H9 (cell line): ENCODE measurements around the gene PHAF1. TPM values are rescaled to one million over a fixed set of nuclear protein-coding genes. Genes with fewer than 3 reads are reported as not detected.

ENCODE experiments used
- DNase-seq: peaks from one replicate; pipeline ENCODE4 v3.0.0-alpha.2; 2017
- H2AFZ ChIP-seq: one replicate; pipeline ENCODE4 v1.6.1; 2013; ENCODE audit warnings: mild to moderate bottlenecking, low read length, control low read depth, moderate library complexity
- H2AK5ac ChIP-seq: 2 replicates; pipeline ENCODE4 v1.6.1; 2013; ENCODE audit warnings: low read length, control low read depth, mixed read lengths; ENCODE audit not compliant: insufficient read length
- H2BK120ac ChIP-seq: one replicate; pipeline ENCODE4 v1.6.1; 2013; ENCODE audit warnings: low read depth, mild to moderate bottlenecking, low read length, control low read depth, inconsistent platforms; ENCODE audit not compliant: poor library complexity, severe bottlenecking
- H2BK12ac ChIP-seq: 2 replicates; pipeline ENCODE4 v1.6.1; 2013; ENCODE audit warnings: low read length, control low read depth, mixed read lengths, low read depth; ENCODE audit not compliant: insufficient read length
- H2BK15ac ChIP-seq: 2 replicates; pipeline ENCODE4 v1.6.1; 2013; ENCODE audit warnings: low read depth, low read length, control low read depth
- H2BK20ac ChIP-seq: one replicate; pipeline ENCODE4 v1.6.1; 2013; ENCODE audit warnings: low read depth, mild to moderate bottlenecking, low read length, control low read depth, inconsistent platforms; ENCODE audit not compliant: poor library complexity, severe bottlenecking
- H2BK5ac ChIP-seq: 2 replicates; pipeline ENCODE4 v1.6.1; 2013; ENCODE audit warnings: low read length, control low read depth, mixed read lengths; ENCODE audit not compliant: insufficient read length
- H3K14ac ChIP-seq: 2 replicates; pipeline ENCODE4 v1.6.1; 2013; ENCODE audit warnings: low read length, control low read depth; ENCODE audit not compliant: insufficient read depth
- H3K18ac ChIP-seq: 2 replicates; pipeline ENCODE4 v1.6.1; 2013; ENCODE audit warnings: low read depth, mild to moderate bottlenecking, mixed read lengths, low read length, control low read depth; ENCODE audit not compliant: insufficient read length
- H3K23ac ChIP-seq: 2 replicates; pipeline ENCODE4 v1.6.1; 2013; ENCODE audit warnings: low read length, control low read depth, mixed read lengths, low read depth; ENCODE audit not compliant: insufficient read length
- H3K23me2 ChIP-seq: 2 replicates; pipeline ENCODE4 v1.6.1; 2013; ENCODE audit warnings: low read depth, mild to moderate bottlenecking, mixed read lengths, low read length, control low read depth; ENCODE audit not compliant: insufficient read length, poor library complexity, severe bottlenecking
- H3K27ac ChIP-seq: 2 replicates; pipeline ENCODE4 v1.5.1; 2013; ENCODE audit warnings: low read length, control low read depth, mixed read lengths, low read depth; ENCODE audit not compliant: insufficient read length
- H3K27me3 ChIP-seq: 2 replicates; pipeline ENCODE4 v1.6.1; 2013; ENCODE audit warnings: low read length, control low read depth, inconsistent platforms; ENCODE audit not compliant: insufficient read depth
- H3K4ac ChIP-seq: 2 replicates; pipeline ENCODE4 v1.6.1; 2013; ENCODE audit warnings: low read depth, mild to moderate bottlenecking, control low read depth, inconsistent platforms, low read length, moderate library complexity
- H3K4me1 ChIP-seq: 2 replicates; pipeline ENCODE4 v1.6.1; 2013; ENCODE audit warnings: low read length, control low read depth, inconsistent platforms; ENCODE audit not compliant: insufficient read depth
- H3K4me2 ChIP-seq: 2 replicates; pipeline ENCODE4 v1.6.1; 2013; ENCODE audit warnings: low read length, control low read depth, mixed read lengths; ENCODE audit not compliant: insufficient read length, insufficient read depth
- H3K56ac ChIP-seq: 2 replicates; pipeline ENCODE4 v1.6.1; 2013; ENCODE audit warnings: low read depth, mild to moderate bottlenecking, mixed read lengths, low read length, control low read depth; ENCODE audit not compliant: insufficient read length
- H3K79me1 ChIP-seq: 2 replicates; pipeline ENCODE4 v1.6.1; 2013; ENCODE audit warnings: low read depth, mild to moderate bottlenecking, moderate library complexity, low read length, control low read depth, inconsistent platforms; ENCODE audit not compliant: insufficient read depth, poor library complexity, severe bottlenecking
- H3K79me2 ChIP-seq: 2 replicates; pipeline ENCODE4 v1.6.1; 2013; ENCODE audit warnings: low read length, control low read depth, inconsistent platforms; ENCODE audit not compliant: insufficient read depth
- H3K9ac ChIP-seq: 2 replicates; pipeline ENCODE4 v1.6.1; 2013; ENCODE audit warnings: low read length, control low read depth, mixed read lengths; ENCODE audit not compliant: insufficient read length; ENCODE audit errors: extremely low read depth
- H3K9me3 ChIP-seq: one replicate; pipeline ENCODE4 v1.6.1; 2013; ENCODE audit warnings: low read depth, low read length, inconsistent platforms; ENCODE audit not compliant: control insufficient read depth
- H3T11ph ChIP-seq: one replicate; pipeline ENCODE4 v1.6.1; 2013; ENCODE audit warnings: mild to moderate bottlenecking, low read length, control low read depth, inconsistent platforms
- H4K20me1 ChIP-seq: one replicate; pipeline ENCODE4 v1.6.1; 2013; ENCODE audit not compliant: control insufficient read depth, insufficient read length, insufficient read depth
- H4K5ac ChIP-seq: 2 replicates; pipeline ENCODE4 v1.6.1; 2013; ENCODE audit warnings: low read depth, mild to moderate bottlenecking, mixed read lengths, low read length, control low read depth; ENCODE audit not compliant: insufficient read length
- H4K8ac ChIP-seq: replicated peaks from 2 replicates; pipeline ENCODE4 v1.6.1; 2013; ENCODE audit warnings: low read length, control low read depth, mixed read lengths, low read depth; ENCODE audit not compliant: insufficient read length
- H4K91ac ChIP-seq: 2 replicates; pipeline ENCODE4 v1.6.1; 2013; ENCODE audit warnings: low read depth, mild to moderate bottlenecking, moderate library complexity, mixed read lengths, low read length, control low read depth; ENCODE audit not compliant: insufficient read length
- H3K27ac Mint-ChIP-seq, 3 experiments: 2 replicates in 2 of 3; 3 replicates in 1 of 3; pipeline ENCODE4 v1.8.0; 2020 to 2021; ENCODE audit warnings: mixed read lengths in 3 of 3, mild to moderate bottlenecking in 1 of 3, moderate library complexity in 1 of 3
- H3K27me3 Mint-ChIP-seq: 2 replicates; pipeline ENCODE4 v1.8.0; 2021; ENCODE audit warnings: low read depth, mild to moderate bottlenecking, moderate library complexity, mixed read lengths
- H3K36me3 Mint-ChIP-seq, 3 experiments: 2 replicates in 2 of 3; 3 replicates in 1 of 3; pipeline ENCODE4 v1.8.0; 2020 to 2021; ENCODE audit warnings: low read depth in 3 of 3, mixed read lengths in 3 of 3; ENCODE audit not compliant: insufficient read depth in 1 of 3
- H3K4me1 Mint-ChIP-seq, 2 experiments: 2 replicates each; pipeline ENCODE4 v1.8.0; 2020; ENCODE audit warnings: mixed read lengths in 2 of 2
- H3K4me3 Mint-ChIP-seq, 2 experiments: 2 replicates in 1 of 2; 3 replicates in 1 of 2; pipeline ENCODE4 v1.8.0; 2020 to 2021; ENCODE audit warnings: mild to moderate bottlenecking in 2 of 2, mixed read lengths in 2 of 2, moderate library complexity in 1 of 2
- H3K9me3 Mint-ChIP-seq, 2 experiments: 2 replicates in 1 of 2; 3 replicates in 1 of 2; pipeline ENCODE4 v1.8.0; 2020; ENCODE audit warnings: mild to moderate bottlenecking in 2 of 2, mixed read lengths in 2 of 2, moderate library complexity in 1 of 2
- WGBS: extraction: QIAGEN DNeasy Blood & Tissue Kit; methylation state at CpG from one replicate; pipeline ENCODE4 v1.1.7; 2013; ENCODE audit warnings: missing lambda C conversion rate, low lambda C conversion rate, mixed read lengths; ENCODE audit not compliant: insufficient read length; ENCODE audit errors: extremely low coverage; 5-methylcytosine and 5-hydroxymethylcytosine counted together
- total RNA-seq: library from RNA; stranded (reverse); gene quantifications from 2 replicates; pipeline ENCODE4 v1.2.1, GENCODE V29; 2021
- TF ChIP-seq, protein P1 (sequence below): fragments of 200-600 bp; sonication (generic); conservative IDR thresholded peaks from 3 replicates; pipeline ENCODE4 v1.8.0; 2021; ENCODE audit warnings: antibody characterized with exemption, mild to moderate bottlenecking

PHAF1 gene
- total RNA-seq, 1 experiment from 2014 or later = 18.8 TPM

DNA sequence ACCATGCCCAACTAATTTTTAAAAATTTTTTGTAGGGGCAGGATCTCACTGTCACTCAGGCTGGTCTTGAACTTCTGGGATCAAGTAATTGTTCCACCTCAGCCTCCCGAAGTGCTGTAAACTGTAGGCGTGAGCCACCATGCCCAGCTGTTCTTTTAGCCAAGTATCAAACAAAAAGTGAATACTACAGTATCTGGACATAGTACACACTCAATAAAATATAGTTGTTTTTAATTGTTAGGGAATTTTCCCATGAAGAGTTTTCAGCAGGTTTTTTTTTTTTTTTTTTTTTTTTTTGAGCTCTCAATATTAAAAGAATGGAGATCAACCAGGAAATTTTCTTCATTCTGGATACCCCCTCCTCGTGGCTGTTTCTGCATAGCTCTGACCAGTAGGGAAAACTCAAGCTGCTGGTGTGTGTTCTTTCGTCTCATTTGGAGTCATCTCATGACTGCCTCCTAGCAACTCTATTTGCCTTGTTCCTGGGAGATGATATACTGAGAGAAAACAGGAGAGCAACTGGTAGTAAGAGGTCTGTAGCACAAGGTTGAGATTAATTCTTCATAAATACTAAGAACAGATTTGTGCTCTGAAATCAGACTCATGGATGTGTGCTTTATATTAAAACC lies 16.5 kb upstream of the PHAF1 start:
- H3K4me1 Mint-ChIP-seq = peaks cover 2 to 6% of the 10 kb centered on the region in 2 experiments; a peak in 3 of 4 replicates
- H3K18ac ChIP-seq = no peak overlapping the region
- H3K79me2 ChIP-seq = no peaks in the 10 kb centered on the region
- H3K27ac Mint-ChIP-seq = no peak overlapping the region
- H3K56ac ChIP-seq = no peak overlapping the region
- no peak overlapping the region for H3K4ac ChIP-seq
- H4K8ac ChIP-seq = no peak overlapping the region
- no peak overlapping the region for H2AFZ ChIP-seq
- H3K4me3 Mint-ChIP-seq = no peak overlapping the region
- H3K27me3 Mint-ChIP-seq = no peaks in the 10 kb centered on the region
- H3T11ph ChIP-seq = no peak overlapping the region
- no peaks in the 10 kb centered on the region for H3K4me1 ChIP-seq
- no peak overlapping the region for H3K23ac ChIP-seq
- DNase-seq = no peak
- H2BK15ac ChIP-seq = no peak overlapping the region
- no peak overlapping the region for H3K4me2 ChIP-seq
- H3K27me3 ChIP-seq = no peaks in the 10 kb centered on the region
- TF ChIP-seq, protein P1, sequence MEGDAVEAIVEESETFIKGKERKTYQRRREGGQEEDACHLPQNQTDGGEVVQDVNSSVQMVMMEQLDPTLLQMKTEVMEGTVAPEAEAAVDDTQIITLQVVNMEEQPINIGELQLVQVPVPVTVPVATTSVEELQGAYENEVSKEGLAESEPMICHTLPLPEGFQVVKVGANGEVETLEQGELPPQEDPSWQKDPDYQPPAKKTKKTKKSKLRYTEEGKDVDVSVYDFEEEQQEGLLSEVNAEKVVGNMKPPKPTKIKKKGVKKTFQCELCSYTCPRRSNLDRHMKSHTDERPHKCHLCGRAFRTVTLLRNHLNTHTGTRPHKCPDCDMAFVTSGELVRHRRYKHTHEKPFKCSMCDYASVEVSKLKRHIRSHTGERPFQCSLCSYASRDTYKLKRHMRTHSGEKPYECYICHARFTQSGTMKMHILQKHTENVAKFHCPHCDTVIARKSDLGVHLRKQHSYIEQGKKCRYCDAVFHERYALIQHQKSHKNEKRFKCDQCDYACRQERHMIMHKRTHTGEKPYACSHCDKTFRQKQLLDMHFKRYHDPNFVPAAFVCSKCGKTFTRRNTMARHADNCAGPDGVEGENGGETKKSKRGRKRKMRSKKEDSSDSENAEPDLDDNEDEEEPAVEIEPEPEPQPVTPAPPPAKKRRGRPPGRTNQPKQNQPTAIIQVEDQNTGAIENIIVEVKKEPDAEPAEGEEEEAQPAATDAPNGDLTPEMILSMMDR = no peak
- no peaks in the 10 kb centered on the region for H3K79me1 ChIP-seq
- no peak overlapping the region for H3K9ac ChIP-seq
- no CpG with 5 or more reads among the region's 4 CpGs for WGBS
- no peaks in the 10 kb centered on the region for H3K9me3 Mint-ChIP-seq
- no peaks in the 10 kb centered on the region for H3K9me3 ChIP-seq
- no peak overlapping the region for H4K91ac ChIP-seq
- H3K23me2 ChIP-seq = no peaks in the 10 kb centered on the region
- H2BK5ac ChIP-seq = no peak overlapping the region
- H3K27ac ChIP-seq = no peak overlapping the region
- H3K36me3 Mint-ChIP-seq = peaks cover 0 to 4% (median 3%) of the 10 kb centered on the region in 3 experiments; a peak in 3 of 7 replicates
- H4K5ac ChIP-seq = no peak overlapping the region
- no peak overlapping the region for H2BK12ac ChIP-seq
- no peak overlapping the region for H2BK20ac ChIP-seq
- H2AK5ac ChIP-seq = no peak overlapping the region
- no peak overlapping the region for H3K14ac ChIP-seq
- no peak overlapping the region for H2BK120ac ChIP-seq
- no peaks in the 10 kb centered on the region for H4K20me1 ChIP-seq
